H1 (cell line): Measurements from ENCODE around the gene SERTAD2. TPM values are rescaled to one million over a fixed set of nuclear protein-coding genes. Genes with fewer than 3 reads are reported as not detected.

Experiments used
- CTCF ChIA-PET: fragments of 300-600 bp; sonication (Branson Sonifier 250); formaldehyde crosslinking; loops from one replicate; lab custom pipeline; 2021; ENCODE audit not compliant: partially characterized antibody; lab: Charles Lee
- POLR2A ChIA-PET: fragments of 300-600 bp; sonication (Branson Sonifier 250); formaldehyde crosslinking; loops from one replicate; lab custom pipeline; 2021; ENCODE audit warnings: inconsistent platforms; ENCODE audit not compliant: partially characterized antibody; lab: Charles Lee
- DNase-seq, 2 experiments: peaks; one replicate each; pipeline versions ENCODE4 v3.0.0 to v3.0.0-alpha.2; 2010 to 2022; ENCODE audit warnings: low spot score in 2 of 2, low read depth in 1 of 2, mixed read lengths in 1 of 2
- FAIRE-seq: peaks from 2 replicates; lab custom pipeline; 2011; peaks lifted over from hg19 to GRCh38; lab: Jason Lieb, UNC
- H2AFZ ChIP-seq: 2 replicates; pipeline ENCODE4 v1.8.1; 2012; ENCODE audit warnings: low read length, inconsistent platforms
- H2AK5ac ChIP-seq: 2 replicates; pipeline ENCODE4 v1.6.1; 2013; ENCODE audit warnings: low read depth, low read length
- H2BK120ac ChIP-seq: replicated peaks from 2 replicates; pipeline ENCODE3; 2013; ENCODE audit warnings: low read depth, low read length, inconsistent platforms
- H2BK12ac ChIP-seq: 2 replicates; pipeline ENCODE4 v1.6.1; 2013; ENCODE audit warnings: low read depth, low read length
- H2BK15ac ChIP-seq: 2 replicates; pipeline ENCODE4 v1.6.1; 2013; ENCODE audit warnings: low read length
- H2BK20ac ChIP-seq: 2 replicates; pipeline ENCODE4 v1.6.1; 2013; ENCODE audit warnings: low read length
- H2BK5ac ChIP-seq: 2 replicates; pipeline ENCODE4 v1.6.1; 2013; ENCODE audit warnings: low read depth, low read length
- H3K14ac ChIP-seq: 2 replicates; pipeline ENCODE4 v1.6.1; 2013; ENCODE audit warnings: inconsistent platforms; ENCODE audit not compliant: insufficient read length
- H3K18ac ChIP-seq: 2 replicates; pipeline ENCODE4 v1.6.1; 2013; ENCODE audit warnings: low read length; ENCODE audit errors: extremely low read depth
- H3K23ac ChIP-seq: 2 replicates; pipeline ENCODE4 v1.6.1; 2013; ENCODE audit warnings: inconsistent platforms; ENCODE audit not compliant: insufficient read length
- H3K23me2 ChIP-seq: 2 replicates; pipeline ENCODE4 v1.6.1; 2013; ENCODE audit warnings: low read depth, low read length
- H3K27ac ChIP-seq: 2 replicates; pipeline ENCODE4 v1.6.1; 2011; ENCODE audit warnings: low read depth, low read length, inconsistent platforms
- H3K27me3 ChIP-seq, 4 experiments: replicated peaks in 1 of 4; 1 replicate in 1 of 4; 2 replicates in 3 of 4; pipeline versions ENCODE4 v1.6.1 to v1.8.1; 2011 to 2013; ENCODE audit warnings: low read length in 3 of 4, mild to moderate bottlenecking in 3 of 4, inconsistent platforms in 2 of 4, mixed read lengths in 2 of 4, moderate library complexity in 1 of 4; ENCODE audit not compliant: control insufficient read depth in 3 of 4, insufficient read depth in 3 of 4; ENCODE audit errors: extremely low read depth in 1 of 4
- H3K36me3 ChIP-seq, 4 experiments: 2 replicates each; pipeline versions ENCODE4 v1.6.1 to v1.8.1; 2011 to 2013; ENCODE audit warnings: mild to moderate bottlenecking in 4 of 4, low read length in 3 of 4, moderate library complexity in 2 of 4, control low read depth in 1 of 4, inconsistent platforms in 1 of 4; ENCODE audit not compliant: insufficient read depth in 4 of 4, control insufficient read depth in 2 of 4
- H3K4ac ChIP-seq: replicated peaks from 2 replicates; pipeline ENCODE3; 2013; ENCODE audit warnings: low read length, low read depth, mixed read lengths, inconsistent platforms; ENCODE audit not compliant: insufficient read length
- H3K4me1 ChIP-seq, 4 experiments: replicated peaks in 1 of 4; 1 replicate in 1 of 4; 2 replicates in 3 of 4; pipeline versions ENCODE4 v1.6.1 to v1.8.1; 2011 to 2013; ENCODE audit warnings: low read length in 3 of 4, inconsistent platforms in 2 of 4, mixed read lengths in 1 of 4; ENCODE audit not compliant: insufficient read depth in 4 of 4, control insufficient read depth in 3 of 4
- H3K4me2 ChIP-seq, 2 experiments: 2 replicates each; pipeline versions ENCODE4 v1.6.1 to v1.8.1; 2011 to 2013; ENCODE audit warnings: low read depth in 2 of 2, low read length in 2 of 2, control low read depth in 1 of 2, inconsistent platforms in 1 of 2, mild to moderate bottlenecking in 1 of 2; ENCODE audit not compliant: insufficient read depth in 1 of 2
- H3K4me3 ChIP-seq, 4 experiments: fragments of 200-600, 300-600 bp in 1 of 4; sonication (generic), shearing (Covaris generic), sonication (Bioruptor Twin) in 1 of 4; 2 replicates each; pipeline versions ENCODE4 v1.5.1 to v1.8.1; 2011 to 2016; ENCODE audit warnings: low read length in 4 of 4, low read depth in 3 of 4, control low read depth in 2 of 4, inconsistent platforms in 2 of 4, mild to moderate bottlenecking in 2 of 4, mixed read lengths in 1 of 4, moderate library complexity in 1 of 4; ENCODE audit not compliant: insufficient read depth in 2 of 4; ENCODE audit errors: extremely low read depth in 1 of 4
- H3K56ac ChIP-seq: replicated peaks from 2 replicates; pipeline ENCODE3; 2013; ENCODE audit warnings: low read depth, mild to moderate bottlenecking, mixed read lengths, low read length, inconsistent platforms; ENCODE audit not compliant: insufficient read length
- H3K79me1 ChIP-seq: 2 replicates; pipeline ENCODE4 v1.6.1; 2013; ENCODE audit warnings: low read depth, low read length, control low read depth
- H3K79me2 ChIP-seq, 2 experiments: 2 replicates each; pipeline versions ENCODE4 v1.6.1 to v1.8.1; 2012 to 2013; ENCODE audit warnings: low read length in 2 of 2, mild to moderate bottlenecking in 2 of 2, inconsistent platforms in 1 of 2; ENCODE audit not compliant: insufficient read depth in 2 of 2, control insufficient read depth in 1 of 2
- H3K9ac ChIP-seq, 4 experiments: replicated peaks in 1 of 4; 1 replicate in 1 of 4; 2 replicates in 3 of 4; pipeline versions ENCODE4 v1.6.1 to v1.8.1; 2011 to 2013; ENCODE audit warnings: low read depth in 3 of 4, low read length in 3 of 4, control low read depth in 2 of 4, mild to moderate bottlenecking in 2 of 4, moderate library complexity in 2 of 4, inconsistent platforms in 1 of 4; ENCODE audit errors: extremely low read depth in 1 of 4
- H3K9me3 ChIP-seq, 2 experiments: 2 replicates each; pipeline versions ENCODE4 v1.6.1 to v1.8.1; 2012 to 2013; ENCODE audit warnings: mild to moderate bottlenecking in 2 of 2, moderate library complexity in 2 of 2, control low read depth in 1 of 2, inconsistent platforms in 1 of 2, low read depth in 1 of 2, low read length in 1 of 2, mixed read lengths in 1 of 2; ENCODE audit not compliant: insufficient read depth in 2 of 2
- H4K20me1 ChIP-seq, 2 experiments: replicated peaks in 1 of 2; 2 replicates each; pipeline versions ENCODE3 to v1.8.1; 2011 to 2013; ENCODE audit warnings: inconsistent platforms in 2 of 2, low read length in 2 of 2, mild to moderate bottlenecking in 1 of 2; ENCODE audit not compliant: insufficient read depth in 2 of 2, control insufficient read depth in 1 of 2
- H4K5ac ChIP-seq: 2 replicates; pipeline ENCODE4 v1.6.1; 2013; ENCODE audit warnings: low read length, low read depth, mixed read lengths, inconsistent platforms; ENCODE audit not compliant: insufficient read length
- H4K8ac ChIP-seq: 2 replicates; pipeline ENCODE4 v1.8.0; 2013; ENCODE audit warnings: mild to moderate bottlenecking, moderate library complexity, low read length, inconsistent platforms; ENCODE audit not compliant: insufficient read depth; ENCODE audit errors: extremely low read depth
- H4K91ac ChIP-seq: replicated peaks from 2 replicates; pipeline ENCODE3; 2013; ENCODE audit warnings: low read length, mixed read lengths, inconsistent platforms; ENCODE audit not compliant: insufficient read length
- CBX5 ChIP-seq: fragments of 300-800, 300-1000 bp; sonication (generic); IDR thresholded peaks from 2 replicates; pipeline ENCODE4 v1.7.1; 2016; ENCODE audit warnings: antibody characterized with exemption, low read length, low read depth
- JUN ChIP-seq: IDR thresholded peaks from 2 replicates; pipeline ENCODE4 v1.6.1; 2011; ENCODE audit warnings: low read depth, mild to moderate bottlenecking, improper control_type of control experiment, low read length
- WGBS, 2 experiments: shearing (Covaris generic) in 1 of 2; methylation state at CpG; one replicate each; pipeline versions ENCODE4 v1.1.6 to v1.1.7; 2013 to 2015; ENCODE audit warnings: low lambda C conversion rate in 2 of 2, mixed read lengths in 2 of 2, inconsistent platforms in 1 of 2, low coverage in 1 of 2, missing lambda C conversion rate in 1 of 2; ENCODE audit not compliant: insufficient replicate concordance in 2 of 2, insufficient coverage in 1 of 2, insufficient read length in 1 of 2; ENCODE audit errors: extremely low coverage in 1 of 2, missing lambda C conversion rate in 1 of 2; 5-methylcytosine and 5-hydroxymethylcytosine counted together
- polyA plus RNA-seq, 7 experiments: library from polyadenylated mRNA; depleted of rRNA in 3 of 7; stranded (reverse) in 5 of 7; unstranded in 2 of 7; fragments of >200 nt in 5 of 7; fragments of 200-250 nt in 2 of 7; gene quantifications; 1 replicate in 5 of 7; 2 replicates in 1 of 7; 4 replicates in 1 of 7; pipeline versions ENCODE4 v1.2.1 to v1.2.3, GENCODE V29; 2011 to 2013; ENCODE audit warnings: missing spikeins in 2 of 7, mixed read lengths in 2 of 7
- total RNA-seq: library from RNA; stranded (reverse); fragmentation: NEBNext Ultra II Directional; extraction: Animal tissue kit (Norgen Biotek cat#: 25700); gene quantifications from 2 replicates; pipeline ENCODE4 v1.2.1, GENCODE V29; 2021
- TF ChIP-seq, protein P1 (sequence below): IDR thresholded peaks from 2 replicates; pipeline ENCODE4 v1.6.1; 2012; ENCODE audit warnings: inconsistent platforms

The SERTAD2 gene
- total and polyA plus RNA-seq, 2 of the 8 experiments (the other 6 are each of a cell fraction or from before 2014, with no cell fraction given): 2.9 to 4.5 TPM

DNA sequence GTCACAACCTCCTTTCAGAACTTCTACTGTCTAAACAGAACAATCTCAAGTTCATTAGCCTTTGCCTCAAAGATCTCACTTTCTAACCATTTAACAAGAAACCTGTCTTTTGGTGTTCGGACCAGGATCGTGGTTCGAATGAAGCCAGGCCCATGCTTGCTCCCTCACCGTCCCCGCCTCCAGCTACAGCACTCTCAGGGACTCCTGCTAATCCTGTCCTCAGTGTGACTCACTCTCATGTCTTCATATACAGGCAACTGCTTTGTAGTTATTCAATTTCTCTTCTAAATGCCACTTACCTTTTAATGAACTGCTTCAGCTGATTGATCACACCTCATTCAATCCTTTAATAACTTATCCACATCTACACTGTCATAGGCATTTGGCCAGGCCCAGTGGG lies 15.8 kb downstream of the SERTAD2 start:
- Histone ChIP-seq H3K23me2 (no peaks in the 10 kb centered on the region), H3K4me3 (no peak overlapping the region), H3K9ac (no peak overlapping the region), H2BK15ac (no peak overlapping the region), H2BK5ac (no peak overlapping the region), H3K18ac (no peak overlapping the region), H3K27me3 (peaks cover 2 to 14% (median 6%) of the 10 kb centered on the region in 4 experiments; a peak in 6 of 7 replicates), H3K4me1 (peaks cover 0 to 19% (median 10%) of the 10 kb centered on the region in 4 experiments; a peak in 4 of 7 replicates), H2BK12ac (no peak overlapping the region), H3K56ac (no peak overlapping the region), H3K79me1 (peaks cover 5% of the 10 kb centered on the region), H2AK5ac (no peak overlapping the region), H3K23ac (no peak overlapping the region), H2BK20ac (no peak overlapping the region), H3K14ac (no peak overlapping the region), H3K36me3 (peaks cover 0 to 13% (median 0%) of the 10 kb centered on the region in 4 experiments; a peak in 3 of 8 replicates), H3K4me2 (no peak overlapping the region), H4K20me1 (peaks cover 5 to 6% of the 10 kb centered on the region in 2 experiments), H2BK120ac (no peak overlapping the region), H4K8ac (no peak overlapping the region), H3K79me2 (peaks cover 0 to 3% of the 10 kb centered on the region in 2 experiments; a peak in 1 of 4 replicates), H3K27ac (no peak overlapping the region), H3K4ac (no peak overlapping the region), H2AFZ (no peak overlapping the region), H4K91ac (no peak overlapping the region), H3K9me3 (no peaks in the 10 kb centered on the region), H4K5ac (no peak overlapping the region)
- no peak for TF ChIP-seq CBX5
- TF ChIP-seq, protein P1, sequence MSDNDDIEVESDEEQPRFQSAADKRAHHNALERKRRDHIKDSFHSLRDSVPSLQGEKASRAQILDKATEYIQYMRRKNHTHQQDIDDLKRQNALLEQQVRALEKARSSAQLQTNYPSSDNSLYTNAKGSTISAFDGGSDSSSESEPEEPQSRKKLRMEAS: no peak
- no peak for TF ChIP-seq JUN
- ChIA-PET POLR2A (no interaction called here), CTCF (interaction anchor here (27.4 kb wide), 1 partner anchor 16 kb away, joined by 389 read pairs; no protein-coding TSS in a partner anchor)
- DNase-seq (no peak), FAIRE-seq (no peak)
- WGBS, 2 experiments: 90% methylated on average over 5 of the region's 5 CpGs; no CpG with 5 or more reads in 1 of the 2 experiments
